ENCODE measurements around the gene ABHD13.

The ABHD13 gene

GRCh38 chr13:108283110-108283509 lies 64.9 kb downstream of the ABHD13 start:
- DNase-seq (ENCODE audit: low spot score) = no peak
